T-helper 2 cell treated with Interferon-gamma antibody and Interleukin-4, amounts not matched to agents 5 μg/mL and 100 μg/mL, for 36 hours (primary cell): ENCODE data around the gene CENPB.
"Not testable (repeated sequence)": the region's sequence is repeated elsewhere in the genome, so short reads cannot be mapped to it uniquely, and the experiment has no call there.

Experiments
- DNase-seq: peaks from one replicate; pipeline ENCODE4 v3.0.0; 2021; ENCODE audit warnings: low spot score
- H3K27ac Mint-ChIP-seq: one replicate; pipeline ENCODE4 v1.8.0; 2021; ENCODE audit warnings: mild to moderate bottlenecking, mixed read lengths
- H3K27me3 Mint-ChIP-seq: one replicate; pipeline ENCODE4 v1.8.0; 2021; ENCODE audit warnings: low read depth, mixed read lengths
- H3K36me3 Mint-ChIP-seq: one replicate; pipeline ENCODE4 v1.8.0; 2021; ENCODE audit warnings: low read depth, mixed read lengths
- H3K4me1 Mint-ChIP-seq: one replicate; pipeline ENCODE4 v1.8.0; 2021; ENCODE audit warnings: low read depth, mixed read lengths
- H3K4me3 Mint-ChIP-seq: one replicate; pipeline ENCODE4 v1.8.0; 2022; ENCODE audit warnings: mild to moderate bottlenecking, moderate library complexity, mixed read lengths
- H3K9me3 Mint-ChIP-seq: one replicate; pipeline ENCODE4 v1.8.0; 2021; ENCODE audit warnings: mixed read lengths

CENPB gene

DNA sequence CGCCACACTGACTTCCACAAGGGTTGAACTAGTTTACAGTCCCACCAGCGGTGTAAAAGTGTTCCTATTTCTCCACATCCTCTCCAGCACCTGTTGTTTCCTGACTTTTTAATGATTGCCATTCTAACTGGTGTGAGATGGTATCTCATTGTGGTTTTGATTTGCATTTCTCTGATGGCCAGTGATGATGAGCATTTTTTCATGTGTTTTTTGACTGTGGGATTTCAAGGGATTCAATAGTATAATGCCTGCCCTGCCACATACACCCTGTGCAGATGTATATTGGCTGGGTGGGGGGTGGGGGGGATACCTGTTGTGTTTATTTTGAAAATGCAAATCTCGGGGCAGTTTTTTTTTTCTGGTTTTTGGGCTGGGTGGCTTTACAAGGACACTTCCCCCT is 7.6 kb upstream of the CENPB start:
- DNase-seq, H3K4me3 Mint-ChIP-seq, H3K27me3 Mint-ChIP-seq, H3K27ac Mint-ChIP-seq, H3K9me3 Mint-ChIP-seq: not testable (repeated sequence)
- peaks cover 34% of the 10 kb centered on the region for H3K36me3 Mint-ChIP-seq
- H3K4me1 Mint-ChIP-seq = peaks cover 21% of the 10 kb centered on the region

- H3K27ac Mint-ChIP-seq, H3K9me3 Mint-ChIP-seq, DNase-seq, H3K36me3 Mint-ChIP-seq, H3K27me3 Mint-ChIP-seq: not testable (repeated sequence)
- peaks cover 20% of the 10 kb centered on the region for H3K4me1 Mint-ChIP-seq
- H3K4me3 Mint-ChIP-seq = peak overlapping the region; percentile 65
Observed at GRCh38 chr20:3789201-3789600, 2.7 kb upstream of the CENPB start.

GRCh38 chr20:3788685-3789155 is 2.2 kb upstream of the CENPB start:
- Mint-ChIP-seq H3K27me3 (no peaks in the 10 kb centered on the region), H3K9me3 (no peaks in the 10 kb centered on the region), H3K27ac (peak overlapping the region; percentile 27), H3K4me3 (peak overlapping the region; percentile 65), H3K36me3 (peaks cover 7% of the 10 kb centered on the region), H3K4me1 (peaks cover 21% of the 10 kb centered on the region)
- no peak for DNase-seq

GRCh38 chr20:3787324-3788014 is 929 bp upstream of the CENPB start:
- H3K4me3 Mint-ChIP-seq = peak overlapping the region; percentile 74
- no peak for DNase-seq
- peak overlapping the region; percentile 55 for H3K27ac Mint-ChIP-seq

GRCh38 chr20:3786126-3786484 is 435 bp downstream of the CENPB start:
- Mint-ChIP-seq H3K36me3 (peaks cover 12% of the 10 kb centered on the region), H3K27ac (peak overlapping the region; percentile 75), H3K27me3 (no peaks in the 10 kb centered on the region), H3K4me3 (peak overlapping the region; percentile 79), H3K4me1 (peaks cover 32% of the 10 kb centered on the region), H3K9me3 (no peaks in the 10 kb centered on the region)
- peak; percentile 27 for DNase-seq

More at GRCh38 chr20:3787324-3788014, 929 bp upstream of the CENPB start:
- Mint-ChIP-seq H3K9me3 (no peaks in the 10 kb centered on the region), H3K27me3 (no peaks in the 10 kb centered on the region), H3K4me1 (peaks cover 26% of the 10 kb centered on the region), H3K36me3 (peaks cover 12% of the 10 kb centered on the region)

- H3K4me3 Mint-ChIP-seq = peak overlapping the region; percentile 65
- H3K27ac Mint-ChIP-seq = peak overlapping the region; percentile 6
- no peaks in the 10 kb centered on the region for H3K9me3 Mint-ChIP-seq
- peaks cover 12% of the 10 kb centered on the region for H3K36me3 Mint-ChIP-seq
- no peak for DNase-seq
- H3K4me1 Mint-ChIP-seq = peaks cover 37% of the 10 kb centered on the region
- H3K27me3 Mint-ChIP-seq = peaks cover 2% of the 10 kb centered on the region
Observed at GRCh38 chr20:3785240-3786125, 1.1 kb downstream of the CENPB start.

DNA sequence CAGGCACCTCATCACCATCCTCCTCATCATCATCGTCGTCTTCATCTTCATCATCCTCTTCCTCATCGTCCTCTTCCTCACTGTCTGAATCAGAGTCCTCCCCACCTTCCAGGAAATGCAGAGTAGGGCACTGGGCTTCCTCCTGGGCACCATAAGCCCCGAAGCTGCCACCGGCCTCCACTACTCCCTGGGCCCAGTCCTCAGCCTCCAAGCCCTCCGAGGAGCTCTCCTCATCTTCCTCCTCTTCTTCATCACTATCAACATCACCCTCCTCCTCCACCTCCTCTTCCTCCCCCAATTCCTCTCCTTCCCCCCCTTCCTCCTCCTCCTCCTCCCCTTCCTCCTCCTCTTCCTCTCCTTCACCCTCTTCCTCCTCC is 1.7 kb downstream of the CENPB start:
- Mint-ChIP-seq H3K27me3 (peaks cover 5% of the 10 kb centered on the region), H3K36me3 (peaks cover 12% of the 10 kb centered on the region), H3K27ac (peak overlapping the region; percentile 27), H3K4me3 (peak overlapping the region; percentile 65), H3K4me1 (peaks cover 39% of the 10 kb centered on the region), H3K9me3 (no peaks in the 10 kb centered on the region)
- DNase-seq = no peak

DNA sequence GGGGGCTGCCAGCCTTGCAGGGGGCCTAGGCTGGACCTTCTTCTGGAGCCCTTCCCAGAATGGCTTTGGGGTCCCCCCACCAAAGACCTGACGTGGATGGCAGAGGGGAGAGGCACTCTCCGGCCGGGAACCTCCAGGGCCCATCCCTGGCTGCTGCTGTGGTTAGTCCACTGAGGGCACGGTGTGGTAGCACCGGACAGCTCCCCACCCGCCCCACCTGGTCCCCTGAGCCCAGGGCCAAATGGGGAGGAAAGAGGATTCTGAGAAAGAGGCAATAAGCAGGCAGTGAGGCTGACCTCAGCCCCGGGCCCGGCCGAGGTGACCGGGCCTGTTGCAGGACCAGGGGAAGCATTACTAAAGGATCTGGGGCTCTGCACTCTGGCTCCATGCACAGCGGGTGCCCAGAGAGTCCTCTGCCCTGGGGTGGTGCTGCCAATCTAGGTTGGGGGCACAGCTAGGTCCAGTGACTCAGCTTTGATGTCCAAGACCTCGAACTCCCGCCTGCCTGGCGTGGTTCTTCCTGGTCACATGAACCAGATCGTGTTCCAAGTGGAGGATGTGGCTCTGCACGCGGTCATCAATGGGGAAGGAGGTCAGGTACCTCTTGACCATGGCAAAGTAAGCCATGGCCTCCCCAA is 2.2 kb downstream of the CENPB start:
- Mint-ChIP-seq H3K9me3 (no peaks in the 10 kb centered on the region), H3K27ac (no peak overlapping the region), H3K4me1 (peaks cover 44% of the 10 kb centered on the region), H3K36me3 (peaks cover 12% of the 10 kb centered on the region), H3K27me3 (peaks cover 10% of the 10 kb centered on the region), H3K4me3 (peak overlapping the region; percentile 65)
- no peak for DNase-seq

DNA sequence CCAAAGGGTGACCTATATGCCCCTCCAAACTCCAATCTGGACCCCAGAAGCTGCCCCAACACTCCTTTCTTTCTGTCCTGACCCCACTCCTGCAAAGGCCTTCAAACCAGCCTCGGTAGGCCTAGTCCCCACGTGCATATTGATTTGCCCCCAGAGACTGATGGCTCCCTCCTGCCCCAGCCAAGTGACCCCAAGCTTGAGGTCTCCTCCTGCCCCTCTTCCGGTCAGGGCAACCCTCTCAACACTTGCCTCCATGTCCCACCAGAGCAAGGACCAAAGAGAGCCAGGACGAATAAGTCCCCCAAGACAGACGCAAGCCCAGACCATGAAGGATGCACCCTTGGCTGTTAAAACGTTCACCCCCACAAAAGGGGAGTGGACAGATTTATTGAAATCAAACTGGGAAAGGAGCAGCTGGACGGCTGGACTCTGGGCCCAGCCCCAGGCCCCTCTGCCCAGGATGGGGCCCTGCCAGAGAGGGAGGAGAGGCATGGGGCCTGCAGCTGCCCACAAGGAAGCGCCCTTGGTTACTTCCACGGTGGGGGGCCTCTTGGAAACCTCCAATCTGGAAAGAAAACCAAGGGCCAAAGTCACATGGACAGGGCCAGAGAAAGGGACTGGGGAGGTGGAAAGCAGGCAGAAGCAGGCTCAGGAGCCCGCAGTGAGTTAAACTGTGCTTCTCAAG is 2.9 kb downstream of the CENPB start:
- Mint-ChIP-seq H3K4me1 (peaks cover 43% of the 10 kb centered on the region), H3K4me3 (peak overlapping the region; percentile 22), H3K27ac (peak overlapping the region; percentile 61), H3K27me3 (peaks cover 17% of the 10 kb centered on the region), H3K9me3 (no peaks in the 10 kb centered on the region), H3K36me3 (peaks cover 11% of the 10 kb centered on the region)
- no peak for DNase-seq

DNA sequence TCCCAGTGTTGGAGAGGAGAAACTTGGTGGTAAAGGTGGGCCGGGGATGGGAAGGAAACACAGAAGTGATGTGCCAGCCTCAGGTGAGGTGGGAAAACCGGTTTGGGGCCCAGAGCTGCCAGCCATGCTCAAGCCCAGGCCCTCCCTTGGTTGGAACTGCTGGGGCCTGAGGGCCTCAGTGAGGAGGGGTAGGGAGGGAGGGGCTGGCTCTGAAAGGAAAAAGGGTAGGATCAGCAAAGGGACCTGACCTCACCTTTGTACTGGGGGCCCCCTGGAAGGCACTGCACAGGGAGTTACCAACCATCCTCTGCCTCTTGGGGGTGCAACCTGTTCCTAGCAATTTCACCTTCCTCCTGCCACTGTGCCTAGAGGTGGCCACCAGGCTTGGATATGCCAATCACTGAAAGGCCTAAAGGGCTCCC is 3.5 kb downstream of the CENPB start:
- H3K9me3 Mint-ChIP-seq = no peaks in the 10 kb centered on the region
- H3K27me3 Mint-ChIP-seq = peaks cover 20% of the 10 kb centered on the region
- DNase-seq = no peak
- peak overlapping the region; percentile 61 for H3K27ac Mint-ChIP-seq
- peak overlapping the region; percentile 22 for H3K4me3 Mint-ChIP-seq
- H3K4me1 Mint-ChIP-seq = peaks cover 40% of the 10 kb centered on the region
- peaks cover 11% of the 10 kb centered on the region for H3K36me3 Mint-ChIP-seq

- H3K27me3 Mint-ChIP-seq = peaks cover 20% of the 10 kb centered on the region
- no peak overlapping the region for H3K27ac Mint-ChIP-seq
- H3K4me3 Mint-ChIP-seq = no peak overlapping the region
- peaks cover 11% of the 10 kb centered on the region for H3K36me3 Mint-ChIP-seq
- H3K4me1 Mint-ChIP-seq = peaks cover 41% of the 10 kb centered on the region
- no peaks in the 10 kb centered on the region for H3K9me3 Mint-ChIP-seq
- no peak for DNase-seq
Observed at GRCh38 chr20:3782597-3782996, 3.9 kb downstream of the CENPB start.

DNA sequence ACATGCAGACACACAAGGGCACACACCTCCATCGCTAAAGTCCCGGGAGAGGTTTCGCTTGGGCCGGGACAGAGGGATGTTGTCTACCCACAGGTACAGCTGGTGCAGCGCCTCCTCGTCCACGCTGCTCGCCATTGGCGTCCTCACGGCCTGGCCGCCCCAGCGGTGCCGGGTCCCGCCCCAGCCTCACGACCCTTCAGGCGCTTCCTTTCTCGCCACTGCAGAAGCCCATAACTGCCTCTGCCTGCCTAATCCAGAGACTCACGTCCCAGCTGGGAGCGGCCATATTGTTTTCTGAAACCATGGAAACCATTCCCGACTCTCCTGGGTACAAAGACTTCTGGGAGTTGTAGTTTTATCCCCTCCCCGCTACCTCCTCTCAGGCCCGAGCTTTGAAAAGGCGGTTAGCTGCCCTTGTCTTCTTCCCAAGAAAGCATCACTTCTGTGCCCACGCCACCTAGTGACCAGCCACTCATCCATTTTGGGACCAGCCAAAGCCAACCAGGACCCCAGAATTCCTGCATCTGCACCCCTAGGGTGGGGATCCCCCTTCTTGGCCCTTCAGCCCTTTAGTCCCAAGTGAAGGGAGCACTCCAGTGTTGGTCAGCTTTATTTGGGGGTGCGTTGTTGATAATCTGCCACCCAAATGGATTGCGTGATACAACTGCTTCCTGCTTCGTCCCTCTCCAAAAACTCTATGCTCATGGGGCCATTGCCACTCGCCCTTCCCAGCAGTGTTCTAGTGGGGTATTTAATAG is 5.2 kb downstream of the CENPB start, which contains the start of gene SPEF1:
Gene SPEF1 (minus strand): TSS at position 296 of the 758 bp plus-strand sequence. CDS start 161 bp downstream, at position 135.
- peaks cover 24% of the 10 kb centered on the region for H3K27me3 Mint-ChIP-seq
- DNase-seq = peak; percentile 47
- H3K4me1 Mint-ChIP-seq = peaks cover 45% of the 10 kb centered on the region
- H3K9me3 Mint-ChIP-seq = no peaks in the 10 kb centered on the region
- H3K4me3 Mint-ChIP-seq = peak within 1 kb of the TSS; percentile 44
- H3K27ac Mint-ChIP-seq = peak within 1 kb of the TSS; percentile 47
- H3K36me3 Mint-ChIP-seq = peaks cover 11% of the 10 kb centered on the region

- peaks cover 5% of the 10 kb centered on the region for H3K36me3 Mint-ChIP-seq
- H3K4me3 Mint-ChIP-seq = peak overlapping the region; percentile 67
- no peak overlapping the region for H3K27ac Mint-ChIP-seq
- H3K4me1 Mint-ChIP-seq = peaks cover 38% of the 10 kb centered on the region
- H3K9me3 Mint-ChIP-seq = no peaks in the 10 kb centered on the region
- no peak for DNase-seq
- peaks cover 24% of the 10 kb centered on the region for H3K27me3 Mint-ChIP-seq
Observed at GRCh38 chr20:3778976-3779375, 7.6 kb downstream of the CENPB start.
